KMS-11 (cell line): ENCODE measurements around the gene CDC37L1.

Experiments
- H2AFZ ChIP-seq: fragments of 200-600 bp; sonication (generic); 2 replicates; pipeline ENCODE4 v1.6.1; 2016; ENCODE audit warnings: antibody characterized with exemption, mixed run types, low read depth
- H3K27ac ChIP-seq: fragments of 200-600 bp; sonication (generic); 2 replicates; pipeline ENCODE4 v1.6.1; 2016; ENCODE audit warnings: mild to moderate bottlenecking, mixed run types
- H3K27me3 ChIP-seq: fragments of 200-600 bp; sonication (generic); 2 replicates; pipeline ENCODE4 v1.6.1; 2017; ENCODE audit warnings: mild to moderate bottlenecking, low read depth, mixed run types, moderate library complexity; ENCODE audit not compliant: insufficient read depth
- H3K36me3 ChIP-seq: fragments of 200-600 bp; sonication (generic); 2 replicates; pipeline ENCODE4 v1.6.1; 2017; ENCODE audit warnings: mild to moderate bottlenecking, mixed run types; ENCODE audit not compliant: insufficient read depth
- H3K4me1 ChIP-seq: fragments of 200-600 bp; sonication (generic); 2 replicates; pipeline ENCODE4 v1.6.1; 2016; ENCODE audit warnings: mild to moderate bottlenecking, low read depth, mixed run types; ENCODE audit not compliant: poor library complexity, severe bottlenecking
- H3K4me2 ChIP-seq: fragments of 200-600 bp; sonication (generic); 2 replicates; pipeline ENCODE4 v1.7.0; 2016; ENCODE audit warnings: mild to moderate bottlenecking, mixed run types
- H3K4me3 ChIP-seq: fragments of 200-600 bp; sonication (generic); IDR thresholded peaks from 2 replicates; pipeline ENCODE4 v1.6.1; 2017; ENCODE audit warnings: low read depth, low read length, mixed read lengths; ENCODE audit not compliant: insufficient read depth
- H3K79me2 ChIP-seq: fragments of 200-600 bp; sonication (generic); 2 replicates; pipeline ENCODE4 v1.6.1; 2016; ENCODE audit warnings: low read depth, mixed run types; ENCODE audit not compliant: insufficient read depth
- H3K9ac ChIP-seq: fragments of 200-600 bp; sonication (generic); 2 replicates; pipeline ENCODE4 v1.6.1; 2016; ENCODE audit warnings: mild to moderate bottlenecking, mixed run types
- H4K20me1 ChIP-seq: fragments of 200-600 bp; sonication (generic); 2 replicates; pipeline ENCODE4 v1.6.1; 2016; ENCODE audit warnings: mild to moderate bottlenecking, mixed run types; ENCODE audit not compliant: insufficient read depth
- TF ChIP-seq, protein P1 (sequence below): fragments of 200-600 bp; sonication (generic); conservative IDR thresholded peaks from 2 replicates; pipeline ENCODE4 v1.6.1; 2017; ENCODE audit warnings: low read depth, mild to moderate bottlenecking, antibody characterized with exemption, low read length, moderate library complexity, mixed read lengths

CDC37L1 gene

DNA sequence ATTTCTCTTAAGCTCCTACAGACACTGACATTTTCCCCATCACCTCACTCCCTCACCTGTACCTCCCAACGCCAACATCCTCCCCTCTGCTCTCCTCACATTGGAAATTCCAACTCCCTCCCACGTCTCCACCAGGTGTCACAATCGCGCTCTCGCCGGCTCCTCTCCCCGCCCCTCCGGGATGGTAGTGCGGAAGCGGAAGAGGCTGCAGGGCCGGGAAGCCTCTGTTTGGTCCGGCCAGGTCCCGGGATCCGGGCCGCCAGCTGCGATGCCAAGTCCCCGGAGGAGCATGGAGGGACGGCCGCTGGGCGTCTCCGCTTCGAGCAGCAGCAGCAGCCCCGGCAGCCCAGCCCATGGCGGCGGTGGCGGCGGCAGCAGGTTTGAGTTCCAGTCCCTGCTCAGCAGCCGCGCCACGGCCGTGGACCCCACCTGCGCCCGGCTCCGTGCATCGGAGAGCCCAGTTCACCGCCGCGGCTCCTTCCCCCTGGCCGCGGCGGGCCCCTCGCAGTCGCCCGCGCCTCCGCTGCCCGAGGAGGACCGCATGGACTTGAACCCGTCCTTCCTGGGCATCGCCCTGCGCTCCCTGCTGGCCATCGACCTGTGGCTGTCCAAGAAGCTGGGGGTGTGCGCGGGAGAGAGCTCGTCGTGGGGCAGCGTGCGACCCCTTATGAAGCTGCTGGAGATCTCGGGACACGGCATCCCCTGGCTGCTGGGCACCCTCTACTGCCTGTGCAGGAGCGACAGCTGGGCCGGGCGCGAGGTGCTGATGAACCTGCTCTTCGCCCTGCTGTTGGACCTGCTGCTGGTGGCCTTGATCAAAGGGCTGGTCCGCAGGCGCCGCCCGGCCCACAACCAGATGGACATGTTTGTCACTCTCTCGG, 17.0 kb upstream of the CDC37L1 start, which contains the start of gene PLPP6:
Gene PLPP6 (plus strand): TSS at position 187 of the 881 bp plus-strand sequence. CDS start 82 bp downstream, at position 269.
- H3K27ac ChIP-seq: peak within 1 kb of the TSS; percentile 40; the same call in 1 of the 2 replicates
- no peaks in the 10 kb centered on the region for H4K20me1 ChIP-seq
- H3K27me3 ChIP-seq: peaks cover under 1% of the 10 kb centered on the region; the same call in 1 of the 2 replicates
- peak within 1 kb of the TSS; percentile 56 for H3K4me2 ChIP-seq
- peaks cover 29% of the 10 kb centered on the region for H3K4me1 ChIP-seq
- TF ChIP-seq, protein P1, sequence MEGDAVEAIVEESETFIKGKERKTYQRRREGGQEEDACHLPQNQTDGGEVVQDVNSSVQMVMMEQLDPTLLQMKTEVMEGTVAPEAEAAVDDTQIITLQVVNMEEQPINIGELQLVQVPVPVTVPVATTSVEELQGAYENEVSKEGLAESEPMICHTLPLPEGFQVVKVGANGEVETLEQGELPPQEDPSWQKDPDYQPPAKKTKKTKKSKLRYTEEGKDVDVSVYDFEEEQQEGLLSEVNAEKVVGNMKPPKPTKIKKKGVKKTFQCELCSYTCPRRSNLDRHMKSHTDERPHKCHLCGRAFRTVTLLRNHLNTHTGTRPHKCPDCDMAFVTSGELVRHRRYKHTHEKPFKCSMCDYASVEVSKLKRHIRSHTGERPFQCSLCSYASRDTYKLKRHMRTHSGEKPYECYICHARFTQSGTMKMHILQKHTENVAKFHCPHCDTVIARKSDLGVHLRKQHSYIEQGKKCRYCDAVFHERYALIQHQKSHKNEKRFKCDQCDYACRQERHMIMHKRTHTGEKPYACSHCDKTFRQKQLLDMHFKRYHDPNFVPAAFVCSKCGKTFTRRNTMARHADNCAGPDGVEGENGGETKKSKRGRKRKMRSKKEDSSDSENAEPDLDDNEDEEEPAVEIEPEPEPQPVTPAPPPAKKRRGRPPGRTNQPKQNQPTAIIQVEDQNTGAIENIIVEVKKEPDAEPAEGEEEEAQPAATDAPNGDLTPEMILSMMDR: peak; percentile 57; the same call in 1 of the 2 replicates
- H3K36me3 ChIP-seq: no peaks in the 10 kb centered on the region
- no peaks in the 10 kb centered on the region for H3K79me2 ChIP-seq
- H3K4me3 ChIP-seq: no peak within 1 kb of the TSS
- H3K9ac ChIP-seq: peak within 1 kb of the TSS; percentile 49
- H2AFZ ChIP-seq: peak within 1 kb of the TSS; percentile 65

DNA sequence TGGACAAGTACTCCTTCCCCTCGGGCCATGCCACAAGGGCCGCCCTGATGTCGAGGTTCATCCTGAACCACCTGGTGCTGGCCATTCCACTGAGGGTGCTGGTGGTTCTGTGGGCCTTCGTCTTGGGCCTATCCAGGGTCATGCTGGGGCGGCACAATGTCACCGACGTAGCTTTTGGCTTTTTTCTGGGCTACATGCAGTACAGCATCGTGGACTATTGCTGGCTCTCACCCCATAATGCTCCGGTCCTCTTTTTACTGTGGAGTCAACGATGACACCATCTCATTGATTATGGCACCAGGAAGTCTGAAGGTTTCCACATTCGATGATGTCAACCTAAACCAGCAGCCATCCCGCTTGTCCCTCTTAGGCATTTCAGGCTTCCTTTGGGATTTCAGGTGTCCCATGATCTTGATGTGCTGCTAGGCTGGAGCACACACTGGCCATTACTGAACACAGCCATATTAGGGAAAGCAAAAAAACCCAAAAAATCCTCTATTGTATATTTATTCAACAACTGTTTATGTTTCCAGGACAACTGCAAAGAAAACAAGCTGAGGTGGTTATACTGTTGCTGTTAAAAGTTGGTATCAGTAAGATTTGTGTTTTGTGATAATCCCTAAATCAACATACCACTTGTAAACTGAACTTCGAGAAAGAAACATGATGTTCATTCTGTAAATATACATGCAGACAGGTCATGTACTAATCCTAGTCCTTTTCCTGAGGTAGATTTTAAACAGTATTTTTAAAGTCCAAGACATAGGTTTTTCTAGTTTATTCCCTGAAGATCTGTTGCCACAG, 16.2 kb upstream of the CDC37L1 start:
- H3K27ac ChIP-seq: no peak overlapping the region
- H3K4me3 ChIP-seq: no peak overlapping the region
- H2AFZ ChIP-seq: peak overlapping the region; percentile 65; the same call in 1 of the 2 replicates
- peaks cover 29% of the 10 kb centered on the region for H3K4me1 ChIP-seq
- H3K36me3 ChIP-seq: no peaks in the 10 kb centered on the region
- peaks cover 8% of the 10 kb centered on the region; the same call in 1 of the 2 replicates for H3K27me3 ChIP-seq
- no peak overlapping the region; the same call in 1 of the 2 replicates for H3K9ac ChIP-seq
- no peaks in the 10 kb centered on the region for H3K79me2 ChIP-seq
- peak overlapping the region; percentile 56 for H3K4me2 ChIP-seq
- TF ChIP-seq, protein P1: no peak
- no peaks in the 10 kb centered on the region for H4K20me1 ChIP-seq

DNA sequence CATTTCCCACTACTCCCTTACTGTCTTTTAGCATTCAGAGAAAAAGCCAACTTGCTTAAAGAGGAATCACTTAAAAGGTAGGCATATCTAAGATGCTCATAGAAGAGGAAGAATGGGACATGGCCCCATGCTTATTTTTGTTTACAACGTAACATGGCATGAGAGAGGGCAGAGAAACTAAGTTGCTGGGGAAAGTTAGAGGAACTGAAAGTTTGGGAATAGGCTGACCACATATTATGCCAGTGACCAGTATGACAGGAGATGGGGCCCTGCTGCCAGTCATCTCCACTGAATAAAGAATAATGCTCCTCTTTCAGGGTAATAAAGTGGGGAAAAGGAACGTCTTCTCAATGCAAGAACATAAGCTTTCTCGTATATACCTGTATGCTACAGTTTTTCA, 15.4 kb upstream of the CDC37L1 start:
- Histone ChIP-seq H3K27me3 (peaks cover 8% of the 10 kb centered on the region; the same call in 1 of the 2 replicates), H3K4me1 (peaks cover 29% of the 10 kb centered on the region), H3K4me2 (no peak overlapping the region; the same call in 1 of the 2 replicates), H3K79me2 (no peaks in the 10 kb centered on the region), H3K9ac (no peak overlapping the region), H2AFZ (no peak overlapping the region), H3K27ac (no peak overlapping the region), H3K4me3 (no peak overlapping the region), H3K36me3 (no peaks in the 10 kb centered on the region), H4K20me1 (no peaks in the 10 kb centered on the region)
- TF ChIP-seq, protein P1: no peak

DNA sequence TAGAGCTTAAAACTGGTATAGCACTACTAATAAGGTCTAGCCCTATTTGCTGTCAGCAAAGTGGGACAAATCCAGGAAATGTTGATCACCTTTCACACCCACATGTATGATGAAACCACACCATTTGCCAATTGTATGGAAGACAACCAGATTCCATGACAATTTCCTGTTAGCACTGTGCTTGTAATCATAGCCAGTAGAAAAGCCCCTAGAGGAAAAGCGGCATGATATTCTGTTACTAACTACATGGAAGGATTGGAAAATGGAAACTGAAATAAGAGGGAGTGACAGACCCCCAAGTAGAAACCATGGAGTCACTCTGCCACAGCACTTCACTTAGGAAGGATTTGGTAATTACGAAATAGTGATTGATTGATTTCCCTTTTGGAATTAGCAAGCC, 14.0 kb upstream of the CDC37L1 start:
- H3K4me3 ChIP-seq: no peak overlapping the region
- TF ChIP-seq, protein P1: no peak
- H3K36me3 ChIP-seq: no peaks in the 10 kb centered on the region
- no peak overlapping the region for H2AFZ ChIP-seq
- peaks cover 29% of the 10 kb centered on the region for H3K4me1 ChIP-seq
- H3K9ac ChIP-seq: no peak overlapping the region
- no peaks in the 10 kb centered on the region for H3K79me2 ChIP-seq
- H3K4me2 ChIP-seq: peak overlapping the region; percentile 69; the same call in 1 of the 2 replicates
- H4K20me1 ChIP-seq: no peaks in the 10 kb centered on the region
- H3K27ac ChIP-seq: no peak overlapping the region
- peaks cover 8% of the 10 kb centered on the region; the same call in 1 of the 2 replicates for H3K27me3 ChIP-seq
